Fibroblast of upper back skin (primary cell): ENCODE results near the gene LALBA.
"Not testable (repeated sequence)": the region's sequence is repeated elsewhere in the genome, so short reads cannot be mapped to it uniquely, and the experiment has no call there.

ENCODE experiments used
- DNase-seq: peaks from one replicate; pipeline ENCODE4 v3.0.0-alpha.2; 2013

The LALBA gene

DNA sequence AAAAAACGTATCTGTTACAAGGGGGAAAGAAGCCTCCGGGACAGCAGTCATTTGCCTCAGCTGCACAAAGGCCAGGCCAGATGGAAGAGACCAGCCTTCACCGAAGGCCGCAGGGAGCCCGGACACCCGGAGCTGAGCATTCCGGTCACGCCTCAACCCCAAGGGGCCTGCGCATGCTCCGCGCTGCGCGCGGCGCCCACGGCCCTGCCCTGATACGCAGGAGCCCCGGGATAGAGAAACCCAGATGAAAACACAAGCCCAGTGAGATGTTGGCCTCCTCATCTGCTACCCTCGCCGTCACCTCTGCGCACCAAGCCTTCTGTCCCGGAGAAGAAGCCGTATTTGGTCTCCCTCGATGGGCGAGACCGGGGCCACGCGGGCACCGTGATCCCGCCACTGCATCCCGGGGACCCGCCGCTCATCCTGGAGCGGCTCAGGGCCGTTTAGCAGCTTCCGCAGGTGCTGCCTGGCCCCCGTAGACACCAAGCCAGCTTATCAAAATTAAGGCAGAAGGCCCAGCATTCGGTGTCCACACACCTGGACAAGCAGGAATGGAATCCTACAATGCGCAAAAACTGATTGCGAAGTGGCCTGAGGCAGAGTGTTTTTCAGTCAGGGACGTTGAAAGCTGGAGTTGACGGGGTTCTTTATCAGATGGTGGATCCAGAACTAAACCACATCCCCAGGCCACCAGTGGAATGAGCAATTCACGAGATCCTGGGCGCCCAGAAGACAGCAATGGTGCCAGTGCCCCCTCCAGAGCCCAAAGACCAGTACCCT, 41.8 kb downstream of the LALBA start:
- DNase-seq, result no peak

DNA sequence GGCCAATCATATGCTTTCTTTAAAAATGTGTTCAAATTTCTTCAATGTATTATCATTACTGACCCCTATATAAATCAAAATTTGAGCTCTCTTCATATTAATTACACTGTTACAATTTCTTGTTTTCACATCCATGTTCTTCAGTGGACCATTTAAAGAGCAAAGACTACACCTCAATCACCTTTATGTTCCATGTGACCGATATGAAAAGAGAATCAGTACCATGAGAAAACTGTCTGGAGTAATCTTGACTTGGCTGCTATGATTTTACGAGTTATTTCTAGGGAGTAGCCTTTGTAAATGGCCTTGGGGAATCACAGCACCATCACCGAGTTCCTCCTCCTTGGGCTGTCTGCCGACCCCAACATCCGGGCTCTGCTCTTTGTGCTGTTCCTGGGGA, 44.5 kb downstream of the LALBA start, which contains the start of gene OR8S1:
Gene OR8S1, plus strand, starts transcription at position 301 of the 400 bp plus-strand sequence. Its CDS starts 0 bp downstream, at position 301.
- DNase-seq, result no peak

DNA sequence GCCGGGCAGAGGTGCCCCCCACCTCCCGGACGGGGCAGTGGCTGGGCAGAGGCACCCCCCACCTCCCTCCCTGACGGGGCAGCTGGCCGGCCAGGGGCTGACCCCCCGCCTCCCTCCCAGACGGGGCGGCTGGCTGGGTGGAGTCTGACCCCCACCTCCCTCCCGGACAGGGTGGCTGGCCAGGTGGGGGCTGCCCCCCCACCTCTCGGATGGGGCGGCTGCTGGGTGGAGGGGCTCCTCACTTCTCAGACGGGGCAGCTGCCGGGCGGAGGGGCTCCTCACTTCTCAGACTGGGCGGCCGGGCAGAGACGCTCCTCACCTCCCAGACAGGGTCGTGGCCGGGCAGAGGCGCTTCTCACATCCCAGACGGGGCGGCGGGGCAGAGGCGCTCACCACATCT, 49.5 kb downstream of the LALBA start:
- DNase-seq, result not testable (repeated sequence)
